NB4 (cell line): Measurements from ENCODE around the gene CD47.

ENCODE experiments used
- DNase-seq: peaks from one replicate; pipeline ENCODE4 v3.0.0; 2010; ENCODE audit warnings: low read depth
- H3K4me3 ChIP-seq: one replicate; pipeline ENCODE4 v1.5.1; 2011; ENCODE audit warnings: mild to moderate bottlenecking, low read depth, low read length, moderate library complexity
- CTCF ChIP-seq: IDR thresholded peaks from one replicate; pipeline ENCODE4 v1.5.1; 2012; ENCODE audit warnings: low read depth, low read length
- MYC ChIP-seq: IDR thresholded peaks from 2 replicates; pipeline ENCODE4 v1.6.1; 2011; ENCODE audit warnings: low read depth, low read length
- POLR2A ChIP-seq: IDR thresholded peaks from 2 replicates; pipeline ENCODE4 v1.6.1; 2011; ENCODE audit warnings: mild to moderate bottlenecking; ENCODE audit not compliant: insufficient read length; ENCODE audit errors: extremely low read depth
- TF ChIP-seq, protein P1 (sequence below): IDR thresholded peaks from 2 replicates; pipeline ENCODE4 v1.6.1; 2011; ENCODE audit warnings: low read depth, low read length

CD47 gene

GRCh38 chr3:107999215-107999775 is 91.5 kb downstream of the CD47 start:
- DNase-seq, result no peak
- TF ChIP-seq POLR2A, result no peak
- no peak for TF ChIP-seq MYC
- TF ChIP-seq, protein P1, sequence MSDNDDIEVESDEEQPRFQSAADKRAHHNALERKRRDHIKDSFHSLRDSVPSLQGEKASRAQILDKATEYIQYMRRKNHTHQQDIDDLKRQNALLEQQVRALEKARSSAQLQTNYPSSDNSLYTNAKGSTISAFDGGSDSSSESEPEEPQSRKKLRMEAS, result no peak
- no peak for TF ChIP-seq CTCF
- no peak overlapping the region for H3K4me3 ChIP-seq

GRCh38 chr3:107997671-107998070 is 93.2 kb downstream of the CD47 start:
- TF ChIP-seq, protein P1, result no peak
- TF ChIP-seq CTCF (no peak), POLR2A (no peak), MYC (no peak)
- DNase-seq, result no peak
- H3K4me3 ChIP-seq, result no peak overlapping the region

- no peak overlapping the region for H3K4me3 ChIP-seq
- TF ChIP-seq MYC, result no peak
- TF ChIP-seq POLR2A, result no peak
- TF ChIP-seq CTCF, result no peak
- TF ChIP-seq, protein P1, result no peak
- no peak for DNase-seq
These were observed 95.0 kb downstream of the CD47 start for GRCh38 chr3:107995823-107996222.

- no peak for DNase-seq
- no peak overlapping the region for H3K4me3 ChIP-seq
- no peak for TF ChIP-seq POLR2A
- no peak for TF ChIP-seq MYC
- TF ChIP-seq, protein P1, result no peak
- TF ChIP-seq CTCF, result no peak
These were observed 95.7 kb downstream of the CD47 start for GRCh38 chr3:107994956-107995715.

- no peak overlapping the region for H3K4me3 ChIP-seq
- TF ChIP-seq MYC (no peak), CTCF (no peak), POLR2A (no peak)
- TF ChIP-seq, protein P1, result no peak
- no peak for DNase-seq
These were observed 96.7 kb downstream of the CD47 start for GRCh38 chr3:107994181-107994580.
